ENCODE data around the gene ZC3HAV1.
"Not testable (repeated sequence)": the region's sequence is repeated elsewhere in the genome, so short reads cannot be mapped to it uniquely, and the experiment has no call there.

The ZC3HAV1 gene

DNA sequence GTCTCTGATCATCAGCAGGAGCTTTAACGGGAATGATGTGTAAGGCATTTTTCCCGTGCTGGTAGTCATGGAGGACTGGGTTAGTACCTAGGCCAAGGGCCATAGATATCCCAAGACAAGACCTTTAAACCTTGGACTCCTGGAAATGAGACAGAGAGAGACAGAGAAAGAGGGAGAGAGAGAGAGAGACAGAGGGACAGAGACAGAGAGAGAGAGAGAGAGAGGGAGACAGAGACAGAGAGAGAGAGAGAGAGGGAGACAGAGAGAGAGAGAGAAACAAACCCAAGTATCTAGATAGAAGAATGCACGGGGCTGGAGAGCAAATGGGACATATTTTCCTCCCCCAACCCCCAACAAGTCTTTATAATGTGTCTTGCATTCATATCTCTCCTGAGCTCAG, 22.3 kb downstream of the ZC3HAV1 start:
- DNase-seq (ENCODE audit: low read depth in 2 of 2) = no peak

DNA sequence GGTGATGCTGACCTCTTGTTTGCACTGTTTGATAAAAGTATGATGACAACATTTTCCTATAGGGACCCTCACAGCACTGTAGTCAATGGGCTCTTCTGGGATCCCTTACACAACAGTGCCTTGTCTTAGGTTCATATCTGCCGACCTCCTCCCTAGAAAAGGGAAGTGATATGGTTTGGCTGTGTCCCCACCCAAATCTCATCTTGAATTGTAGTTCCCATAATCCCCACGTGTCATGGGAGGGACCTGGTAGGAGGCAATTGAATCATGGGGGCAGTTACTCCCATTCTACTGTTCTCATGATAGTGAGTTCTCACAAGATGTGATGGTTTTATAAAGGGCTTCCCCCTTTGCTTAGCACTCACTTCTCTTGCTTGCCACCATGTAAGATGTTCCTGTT, 23.1 kb downstream of the ZC3HAV1 start:
- no peak for DNase-seq (ENCODE audit: low read depth in 2 of 2)

DNA sequence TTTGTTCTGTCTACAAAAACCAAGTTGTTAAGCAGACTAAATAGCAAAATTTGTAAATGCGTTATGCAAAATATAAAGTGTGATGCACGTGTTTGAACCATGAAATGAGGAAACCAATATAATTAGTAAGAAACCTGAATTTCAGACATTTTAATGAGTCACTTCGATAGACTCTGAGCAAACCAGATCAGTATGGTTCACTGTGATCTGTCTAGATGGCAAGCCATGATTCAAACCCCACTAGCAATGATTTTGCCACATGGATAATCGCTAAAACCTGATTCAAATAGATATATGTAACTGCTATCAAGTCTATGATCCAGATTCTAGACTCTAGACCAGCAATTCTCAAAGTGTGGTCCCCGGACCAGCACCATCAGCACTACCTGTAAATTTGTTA, 24.8 kb downstream of the ZC3HAV1 start:
- DNase-seq (ENCODE audit: low read depth in 2 of 2) = no peak

DNA sequence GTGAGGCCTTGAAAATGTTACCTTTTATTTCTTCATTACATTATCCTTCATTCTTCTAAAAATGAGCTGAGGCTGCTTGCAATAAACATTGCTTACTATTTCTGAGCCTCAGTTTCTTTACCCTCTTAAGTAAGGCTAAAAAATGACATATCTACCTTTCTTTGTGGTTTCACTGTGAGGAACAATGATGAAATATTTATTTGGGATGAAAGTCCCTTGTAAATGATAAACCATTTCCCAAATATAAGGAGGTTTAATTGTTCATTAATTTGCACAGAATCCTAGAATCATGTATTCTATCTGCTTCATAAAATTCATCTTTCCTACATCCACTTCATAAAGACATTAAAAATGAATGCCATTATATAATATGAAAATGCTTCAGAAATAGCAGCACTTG, 27.9 kb downstream of the ZC3HAV1 start:
- DNase-seq (ENCODE audit: low read depth in 2 of 2) = no peak

- no peak for DNase-seq (ENCODE audit: low read depth in 2 of 2)
These were observed 28.6 kb downstream of the ZC3HAV1 start for GRCh38 chr7:139080905-139081304.

DNA sequence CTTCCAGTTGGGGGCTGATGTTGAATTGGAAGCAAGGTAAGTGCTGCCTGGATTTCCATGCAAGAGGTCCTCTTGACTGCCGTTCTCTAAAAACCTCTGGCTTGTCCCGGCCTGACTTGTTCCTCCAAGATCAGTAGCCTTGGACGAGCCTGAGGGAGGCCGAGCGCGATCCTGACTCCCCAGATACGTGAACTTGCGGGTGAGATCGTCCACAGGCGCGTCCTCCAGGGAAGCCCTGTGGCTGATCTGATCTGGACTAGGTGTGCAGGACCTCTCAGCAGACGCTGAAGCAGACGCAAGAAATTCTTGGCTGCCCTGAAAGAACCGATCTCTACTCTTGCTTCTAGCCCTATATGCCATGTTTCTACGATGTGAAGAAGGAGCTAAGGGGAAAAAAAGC, 29.7 kb downstream of the ZC3HAV1 start:
- no peak for DNase-seq (ENCODE audit: low read depth in 2 of 2)

- no peak for DNase-seq (ENCODE audit: low read depth in 2 of 2)
These were observed 30.6 kb downstream of the ZC3HAV1 start for GRCh38 chr7:139078911-139079310.

DNA sequence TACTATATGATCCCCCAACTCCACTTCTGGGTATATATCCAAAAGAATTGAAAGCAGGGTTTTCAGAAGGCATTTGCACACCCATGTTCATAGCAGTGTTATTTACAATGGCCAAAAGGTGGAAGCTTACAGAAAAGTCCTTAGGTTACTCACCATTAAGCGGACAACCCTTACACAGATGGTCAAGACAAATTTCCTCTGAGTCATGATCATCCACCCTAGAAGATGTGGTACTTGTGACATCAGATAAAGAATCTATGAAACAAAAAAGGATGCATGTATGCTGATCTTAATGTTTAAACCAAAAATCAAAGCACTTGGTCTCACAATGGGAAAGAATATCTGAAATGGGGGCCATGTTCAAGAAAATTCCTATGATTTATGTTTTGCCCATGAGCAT, 31.1 kb downstream of the ZC3HAV1 start:
- no peak for DNase-seq (ENCODE audit: low read depth in 2 of 2)

- DNase-seq (ENCODE audit: low read depth in 2 of 2) = not testable (repeated sequence)
These were observed 31.8 kb downstream of the ZC3HAV1 start for GRCh38 chr7:139077706-139078105.

GRCh38 chr7:139075871-139076686, 33.4 kb downstream of the ZC3HAV1 start:
- DNase-seq (ENCODE audit: low read depth in 2 of 2) = no peak

- DNase-seq (ENCODE audit: low read depth in 2 of 2) = peak; percentile 40 to 48
These were observed 34.4 kb downstream of the ZC3HAV1 start for GRCh38 chr7:139075031-139075652.

- DNase-seq (ENCODE audit: low read depth in 2 of 2) = no peak
These were observed 36.7 kb downstream of the ZC3HAV1 start for GRCh38 chr7:139072796-139073195.

DNA sequence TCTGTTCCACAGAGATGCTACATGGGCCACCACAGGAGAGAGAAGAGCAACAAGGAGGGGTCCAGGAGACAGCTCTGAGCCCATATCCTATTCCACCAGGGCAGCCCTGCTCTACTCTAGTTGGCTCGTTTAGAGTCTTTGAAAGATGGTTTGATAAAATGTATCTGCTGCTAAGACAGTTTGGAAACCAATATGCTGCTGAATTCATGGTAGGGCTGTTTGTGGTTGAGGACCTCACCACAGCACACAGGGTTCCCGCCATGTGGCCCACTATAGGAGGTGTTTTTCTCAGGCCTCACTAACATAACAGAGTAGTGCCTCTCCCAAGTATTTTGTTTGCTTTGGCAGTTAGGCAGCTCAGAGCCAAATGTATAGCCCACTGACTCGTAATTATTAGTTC, 37.8 kb downstream of the ZC3HAV1 start:
- DNase-seq (ENCODE audit: low read depth in 2 of 2) = no peak

- DNase-seq (ENCODE audit: low read depth in 2 of 2) = no peak
These were observed 40.7 kb downstream of the ZC3HAV1 start for GRCh38 chr7:139068544-139069399.

DNA sequence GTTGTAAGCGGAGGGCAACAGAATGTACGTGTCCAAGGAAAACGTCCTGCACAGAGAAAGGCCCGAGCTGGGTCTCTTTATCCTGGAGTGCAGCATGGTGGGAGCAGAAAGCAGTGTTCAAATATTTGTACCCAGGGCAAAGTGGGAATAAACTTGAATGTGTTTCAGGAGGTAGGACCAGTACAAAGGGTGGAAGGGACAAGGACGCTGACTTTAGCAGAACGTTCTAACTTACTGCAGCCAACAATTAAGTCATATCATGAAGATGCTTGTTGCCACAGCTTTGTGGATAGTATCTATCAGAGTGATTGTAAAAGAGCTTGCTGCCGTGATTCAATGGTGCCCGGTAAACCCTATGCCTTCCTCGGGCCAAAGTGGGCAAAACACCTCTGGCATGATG, 43.2 kb downstream of the ZC3HAV1 start:
- DNase-seq (ENCODE audit: low read depth in 2 of 2) = no peak

DNA sequence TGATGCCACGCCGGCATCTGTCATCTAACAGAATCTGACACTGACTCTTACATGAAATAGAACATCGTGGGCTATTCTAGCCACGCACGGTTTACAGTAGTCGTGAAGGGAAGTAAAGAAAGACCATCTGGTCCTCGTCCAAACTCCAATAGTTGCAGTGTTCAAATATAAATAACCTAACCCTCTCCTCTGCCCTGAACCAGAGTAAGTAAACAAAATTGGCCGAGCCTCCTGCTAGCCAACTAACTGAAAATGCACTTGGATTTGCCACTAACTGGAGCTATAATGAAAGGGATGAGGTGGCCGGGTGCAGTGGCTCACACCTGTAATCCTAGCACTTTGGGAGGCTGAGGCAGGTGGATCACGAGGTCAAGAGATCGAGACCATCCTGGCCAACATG, 44.2 kb downstream of the ZC3HAV1 start:
- DNase-seq (ENCODE audit: low read depth in 2 of 2) = no peak

- DNase-seq (ENCODE audit: low read depth in 2 of 2) = no peak
These were observed 48.1 kb downstream of the ZC3HAV1 start for GRCh38 chr7:139061416-139061815.

DNA sequence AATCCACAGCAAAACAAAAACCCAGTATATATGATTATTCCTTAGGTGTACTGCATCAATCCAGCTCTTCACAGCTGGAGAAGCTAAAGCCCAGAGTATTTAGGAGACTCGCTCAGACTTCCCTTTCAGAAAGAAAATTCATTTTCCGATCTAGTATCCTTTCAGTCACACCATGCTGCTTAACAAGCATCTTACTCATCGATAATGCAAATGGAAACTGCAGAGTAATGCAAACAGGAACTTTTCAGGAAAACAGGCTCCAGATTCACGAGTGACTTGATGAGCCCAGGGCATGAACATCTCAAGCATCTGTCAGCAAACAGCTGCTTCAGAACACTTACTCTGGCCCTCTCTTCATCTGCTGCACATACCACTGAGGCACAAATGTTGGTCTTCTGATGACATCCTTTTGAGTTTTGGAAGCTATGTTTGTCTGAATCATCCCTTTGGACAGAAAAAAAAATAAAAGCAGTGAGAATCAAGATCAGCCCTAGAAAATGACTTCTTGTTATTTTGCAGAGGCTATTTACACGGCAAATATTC, 48.8 kb downstream of the ZC3HAV1 start:
- no peak for DNase-seq (ENCODE audit: low read depth in 2 of 2)

- DNase-seq (ENCODE audit: low read depth in 2 of 2) = no peak
These were observed 49.6 kb downstream of the ZC3HAV1 start for GRCh38 chr7:139059905-139060304.

- DNase-seq (ENCODE audit: low read depth in 2 of 2) = no peak
These were observed 50.6 kb downstream of the ZC3HAV1 start for GRCh38 chr7:139058943-139059342.

GRCh38 chr7:139055674-139056073, 53.8 kb downstream of the ZC3HAV1 start:
- DNase-seq (ENCODE audit: low read depth in 2 of 2) = no peak

GRCh38 chr7:139054656-139055055, 54.9 kb downstream of the ZC3HAV1 start:
- not testable (repeated sequence) for DNase-seq (ENCODE audit: low read depth in 2 of 2)
